ENCODE measurements around the gene CDH23.
"Not testable (repeated sequence)": the region's sequence is repeated elsewhere in the genome, so short reads cannot be mapped to it uniquely, and the experiment has no call there.

CDH23 gene

GRCh38 chr10:71588685-71589084 is 192.0 kb downstream of the CDH23 start:
- DNase-seq, result no peak

- DNase-seq, result no peak
These were observed 193.2 kb downstream of the CDH23 start for GRCh38 chr10:71589617-71590551.

- no peak for DNase-seq
These were observed 194.1 kb downstream of the CDH23 start for GRCh38 chr10:71590781-71591350.

GRCh38 chr10:71594934-71595571 is 198.3 kb downstream of the CDH23 start:
- DNase-seq, result no peak

- no peak for DNase-seq
These were observed 198.9 kb downstream of the CDH23 start for GRCh38 chr10:71595649-71596048.

GRCh38 chr10:71596127-71596526 is 199.4 kb downstream of the CDH23 start:
- DNase-seq, result no peak

- DNase-seq, result no peak
These were observed 200.0 kb downstream of the CDH23 start for GRCh38 chr10:71596759-71597158.

- no peak for DNase-seq
These were observed 201.2 kb downstream of the CDH23 start for GRCh38 chr10:71597821-71598498.

GRCh38 chr10:71598621-71599055 is 201.9 kb downstream of the CDH23 start:
- DNase-seq, result no peak

GRCh38 chr10:71599518-71599917 is 202.8 kb downstream of the CDH23 start:
- no peak for DNase-seq

GRCh38 chr10:71600242-71600641 is 203.5 kb downstream of the CDH23 start:
- DNase-seq, result not testable (repeated sequence)

GRCh38 chr10:71600849-71601248 is 204.1 kb downstream of the CDH23 start:
- DNase-seq, result no peak

- DNase-seq, result no peak
These were observed 204.6 kb downstream of the CDH23 start for GRCh38 chr10:71601273-71601672.

- no peak for DNase-seq
These were observed 206.4 kb downstream of the CDH23 start for GRCh38 chr10:71603150-71603549.

GRCh38 chr10:71603754-71604153 is 207.0 kb downstream of the CDH23 start:
- no peak for DNase-seq

GRCh38 chr10:71604324-71605018 is 207.8 kb downstream of the CDH23 start:
- DNase-seq, result no peak

GRCh38 chr10:71605263-71605962 is 208.7 kb downstream of the CDH23 start:
- no peak for DNase-seq

- DNase-seq, result no peak
These were observed 209.7 kb downstream of the CDH23 start for GRCh38 chr10:71606257-71607081.

- no peak for DNase-seq
These were observed 210.3 kb downstream of the CDH23 start for GRCh38 chr10:71607082-71607443.

- DNase-seq, result no peak
These were observed 212.4 kb downstream of the CDH23 start for GRCh38 chr10:71608819-71609768.

All from T1000 (cell line).